Fibroblast of mammary gland (primary cell): ENCODE measurements around the gene ATP10B.

Source experiments
- DNase-seq: peaks from one replicate; pipeline ENCODE4 v3.0.0-alpha.2; 2010; ENCODE audit warnings: low read depth
- H3K4me3 ChIP-seq: 2 replicates; pipeline ENCODE4 v1.5.1; 2011; ENCODE audit warnings: low read depth, mild to moderate bottlenecking, low read length, moderate library complexity; ENCODE audit not compliant: control insufficient read depth
- CTCF ChIP-seq: conservative IDR thresholded peaks from 2 replicates; pipeline ENCODE4 v1.5.1; 2011; ENCODE audit warnings: low read depth, low read length, inconsistent platforms; ENCODE audit not compliant: control insufficient read depth, insufficient read depth

ATP10B gene

GRCh38 chr5:160520609-160521391 lies 331.2 kb downstream of the ATP10B start:
- no peak for DNase-seq
- TF ChIP-seq CTCF: no peak
- H3K4me3 ChIP-seq: no peak overlapping the region

GRCh38 chr5:160516696-160517530 lies 335.1 kb downstream of the ATP10B start:
- no peak overlapping the region for H3K4me3 ChIP-seq
- DNase-seq: no peak
- no peak for TF ChIP-seq CTCF

GRCh38 chr5:160514866-160515265 lies 337.1 kb downstream of the ATP10B start:
- TF ChIP-seq CTCF: no peak
- DNase-seq: no peak

GRCh38 chr5:160514191-160514590 lies 337.8 kb downstream of the ATP10B start:
- no peak for DNase-seq
- TF ChIP-seq CTCF: no peak
- no peak overlapping the region for H3K4me3 ChIP-seq

More at GRCh38 chr5:160514866-160515265, 337.1 kb downstream of the ATP10B start:
- H3K4me3 ChIP-seq: no peak overlapping the region

GRCh38 chr5:160513485-160513884 lies 338.5 kb downstream of the ATP10B start:
- no peak overlapping the region for H3K4me3 ChIP-seq
- no peak for DNase-seq
- no peak for TF ChIP-seq CTCF
